Adipocyte (in vitro differentiated cells): Measurements from ENCODE around the gene TSR3.

ENCODE experiments used
- DNase-seq: peaks from one replicate; pipeline ENCODE4 v3.0.0-alpha.2; 2015; ENCODE audit warnings: low read depth
- H3K27me3 ChIP-seq: replicated peaks from 2 replicates; pipeline ENCODE4 v1.7.0; 2013; ENCODE audit warnings: mild to moderate bottlenecking, low read length, moderate library complexity; ENCODE audit not compliant: control insufficient read depth, insufficient read depth
- H3K36me3 ChIP-seq: 2 replicates; pipeline ENCODE4 v1.7.0; 2013; ENCODE audit warnings: low read length, mild to moderate bottlenecking, moderate library complexity; ENCODE audit not compliant: control insufficient read depth, insufficient read depth, severe bottlenecking
- H3K4me1 ChIP-seq: 2 replicates; pipeline ENCODE4 v1.7.0; 2013; ENCODE audit warnings: mild to moderate bottlenecking, low read length, moderate library complexity; ENCODE audit not compliant: control insufficient read depth, insufficient read depth
- H3K4me3 ChIP-seq: 2 replicates; pipeline ENCODE4 v1.7.0; 2013; ENCODE audit warnings: mild to moderate bottlenecking, low read length, moderate library complexity
- H3K9ac ChIP-seq: 2 replicates; pipeline ENCODE4 v1.7.0; 2013; ENCODE audit warnings: mild to moderate bottlenecking, low read length, moderate library complexity
- H3K9me3 ChIP-seq: 2 replicates; pipeline ENCODE4 v1.7.0; 2013; ENCODE audit warnings: mild to moderate bottlenecking, low read length, moderate library complexity; ENCODE audit not compliant: control insufficient read depth

Gene TSR3

GRCh38 chr16:1317479-1318267 is 34.0 kb downstream of the TSR3 start:
- Histone ChIP-seq H3K9me3 (no peaks in the 10 kb centered on the region), H3K4me3 (no peak overlapping the region), H3K36me3 (peaks cover 78% of the 10 kb centered on the region), H3K27me3 (no peaks in the 10 kb centered on the region), H3K4me1 (peaks cover 3% of the 10 kb centered on the region), H3K9ac (no peak overlapping the region)
- no peak for DNase-seq

DNA sequence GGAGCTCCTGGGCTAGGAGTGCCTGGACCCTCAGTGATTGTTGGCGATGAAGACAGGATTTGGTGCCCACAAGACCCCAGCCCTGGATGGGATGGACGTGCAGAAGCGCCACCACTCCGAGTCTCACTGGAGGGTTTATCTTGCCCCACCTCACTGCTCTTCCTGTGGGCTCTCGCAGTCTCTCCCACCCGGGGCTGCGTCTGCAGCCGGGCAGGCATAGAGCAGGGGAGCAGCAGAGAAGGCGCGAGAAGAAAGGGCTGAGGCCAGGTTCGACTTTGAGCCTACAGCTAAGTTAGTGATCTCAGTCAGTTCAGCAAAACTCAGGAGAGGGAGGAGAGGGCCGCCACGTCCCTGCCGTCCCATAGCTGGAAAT is 35.7 kb downstream of the TSR3 start:
- no peak for DNase-seq
- H3K9ac ChIP-seq: no peak overlapping the region
- H3K27me3 ChIP-seq: no peaks in the 10 kb centered on the region
- H3K4me1 ChIP-seq: peaks cover 20% of the 10 kb centered on the region
- no peak overlapping the region for H3K4me3 ChIP-seq
- H3K9me3 ChIP-seq: no peaks in the 10 kb centered on the region
- peaks cover 72% of the 10 kb centered on the region for H3K36me3 ChIP-seq

GRCh38 chr16:1315081-1316032 is 36.3 kb downstream of the TSR3 start:
- H3K4me1 ChIP-seq: peaks cover 27% of the 10 kb centered on the region
- peaks cover 66% of the 10 kb centered on the region for H3K36me3 ChIP-seq
- H3K9ac ChIP-seq: no peak overlapping the region
- H3K4me3 ChIP-seq: no peak overlapping the region
- no peaks in the 10 kb centered on the region for H3K9me3 ChIP-seq
- DNase-seq: no peak
- H3K27me3 ChIP-seq: no peaks in the 10 kb centered on the region

- no peak for DNase-seq
- no peaks in the 10 kb centered on the region for H3K9me3 ChIP-seq
- H3K36me3 ChIP-seq: peaks cover 58% of the 10 kb centered on the region
- H3K4me1 ChIP-seq: peaks cover 27% of the 10 kb centered on the region
- H3K4me3 ChIP-seq: no peak overlapping the region
- H3K27me3 ChIP-seq: no peaks in the 10 kb centered on the region
- no peak overlapping the region for H3K9ac ChIP-seq
These were observed 37.1 kb downstream of the TSR3 start for GRCh38 chr16:1314399-1315068.

DNA sequence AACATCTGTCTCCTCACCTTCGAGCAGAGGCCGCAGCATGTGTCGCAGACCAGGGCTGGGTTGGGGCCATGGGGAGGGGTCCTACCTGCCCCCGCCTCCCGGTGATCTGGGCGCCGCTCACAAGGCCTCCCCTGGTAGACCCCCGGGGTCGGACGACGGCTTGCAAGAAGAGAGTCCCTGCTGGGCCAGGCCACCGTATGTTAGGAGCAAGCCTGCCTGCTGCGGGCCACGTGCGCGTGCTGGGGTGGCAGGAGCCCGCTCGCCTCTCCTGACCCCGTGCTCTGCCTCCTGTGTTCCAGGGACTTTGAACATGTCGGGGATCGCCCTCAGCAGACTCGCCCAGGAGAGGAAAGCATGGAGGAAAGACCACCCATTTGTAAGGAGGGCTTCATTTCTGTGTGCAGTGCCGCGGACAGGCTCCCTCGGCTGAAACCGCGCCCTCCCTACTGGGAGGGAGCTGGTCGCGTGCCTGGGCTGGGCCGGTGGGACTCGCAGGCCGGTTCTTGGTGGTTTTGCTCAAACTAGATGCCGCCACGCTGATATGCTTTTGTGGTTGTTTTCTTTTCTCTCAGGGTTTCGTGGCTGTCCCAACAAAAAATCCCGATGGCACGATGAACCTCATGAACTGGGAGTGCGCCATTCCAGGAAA is 37.8 kb downstream of the TSR3 start:
- DNase-seq: no peak
- Histone ChIP-seq H3K27me3 (no peaks in the 10 kb centered on the region), H3K9ac (no peak overlapping the region), H3K36me3 (peaks cover 51% of the 10 kb centered on the region), H3K4me1 (peaks cover 27% of the 10 kb centered on the region), H3K9me3 (no peaks in the 10 kb centered on the region), H3K4me3 (no peak overlapping the region)

- no peak for DNase-seq
- Histone ChIP-seq H3K36me3 (peaks cover 41% of the 10 kb centered on the region), H3K27me3 (no peaks in the 10 kb centered on the region), H3K4me3 (peak overlapping the region; percentile 96), H3K4me1 (peaks cover 27% of the 10 kb centered on the region), H3K9ac (peak overlapping the region; percentile 89), H3K9me3 (no peaks in the 10 kb centered on the region)
These were observed 38.8 kb downstream of the TSR3 start for GRCh38 chr16:1312903-1313302.

DNA sequence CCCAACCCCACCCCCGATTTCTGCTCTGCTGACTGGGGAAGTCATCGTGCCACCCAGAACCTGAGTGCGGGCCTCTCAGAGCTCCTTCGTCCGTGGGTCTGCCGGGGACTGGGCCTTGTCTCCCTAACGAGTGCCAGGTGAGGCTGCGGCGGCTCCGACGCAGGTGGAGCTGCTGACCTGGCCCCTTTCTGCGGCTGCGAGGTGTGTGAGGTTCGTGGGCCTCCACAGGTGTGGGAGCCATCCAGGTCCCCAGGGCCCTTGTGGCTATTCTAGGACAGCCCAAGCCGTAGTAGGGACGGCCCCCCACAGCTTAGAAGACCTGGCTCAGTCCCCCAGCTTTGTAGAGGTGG is 39.2 kb downstream of the TSR3 start:
- Histone ChIP-seq H3K9ac (peak overlapping the region; percentile 89), H3K36me3 (peaks cover 37% of the 10 kb centered on the region), H3K27me3 (no peaks in the 10 kb centered on the region), H3K4me3 (peak overlapping the region; percentile 96), H3K9me3 (no peaks in the 10 kb centered on the region), H3K4me1 (peaks cover 27% of the 10 kb centered on the region)
- DNase-seq: no peak

DNA sequence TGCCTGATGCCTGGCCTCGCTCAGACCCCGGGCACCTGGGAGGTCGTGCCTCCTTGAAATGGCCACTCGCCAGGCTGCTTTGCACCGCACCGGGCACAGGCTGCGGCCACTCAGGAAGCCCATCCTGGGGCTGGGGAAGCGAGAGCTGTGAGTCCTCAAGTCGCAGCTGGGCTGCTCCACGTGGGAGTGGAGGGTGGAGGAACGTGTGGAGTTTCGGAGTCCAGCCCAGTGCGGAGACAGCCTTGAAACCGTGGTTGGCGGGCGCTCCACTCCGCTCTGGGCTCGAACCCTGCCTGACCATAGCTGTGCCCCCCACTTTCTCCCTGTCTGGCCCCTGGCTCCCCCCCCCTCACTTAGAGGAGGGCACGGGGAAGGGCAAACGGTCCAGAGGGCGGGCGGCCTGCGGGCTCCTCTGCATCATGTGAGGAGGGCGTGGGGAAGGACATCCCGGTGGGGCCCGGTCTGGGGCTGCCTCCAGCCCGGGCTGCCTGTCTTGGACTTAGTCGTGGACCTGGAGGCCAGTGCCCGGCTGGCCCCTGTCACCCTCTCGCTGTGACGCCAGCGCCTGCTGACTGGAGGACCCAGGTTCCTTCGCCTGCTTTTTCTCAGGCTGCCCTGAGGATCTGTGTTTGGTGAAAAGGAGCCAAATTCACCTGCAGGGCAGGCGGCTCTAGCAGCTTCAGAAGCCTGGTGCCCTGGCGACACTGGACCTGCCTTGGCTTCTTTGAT is 39.8 kb downstream of the TSR3 start:
- peaks cover 27% of the 10 kb centered on the region for H3K4me1 ChIP-seq
- H3K4me3 ChIP-seq: peak overlapping the region; percentile 96
- no peaks in the 10 kb centered on the region for H3K9me3 ChIP-seq
- peak; percentile 26 for DNase-seq
- H3K27me3 ChIP-seq: no peaks in the 10 kb centered on the region
- peak overlapping the region; percentile 89 for H3K9ac ChIP-seq
- H3K36me3 ChIP-seq: peaks cover 31% of the 10 kb centered on the region

- H3K4me1 ChIP-seq: peaks cover 27% of the 10 kb centered on the region
- H3K4me3 ChIP-seq: peak overlapping the region; percentile 96
- peaks cover 25% of the 10 kb centered on the region for H3K36me3 ChIP-seq
- H3K27me3 ChIP-seq: no peaks in the 10 kb centered on the region
- peak; percentile 32 for DNase-seq
- H3K9me3 ChIP-seq: no peaks in the 10 kb centered on the region
- peak overlapping the region; percentile 89 for H3K9ac ChIP-seq
These were observed 40.4 kb downstream of the TSR3 start for GRCh38 chr16:1311212-1311737.

DNA sequence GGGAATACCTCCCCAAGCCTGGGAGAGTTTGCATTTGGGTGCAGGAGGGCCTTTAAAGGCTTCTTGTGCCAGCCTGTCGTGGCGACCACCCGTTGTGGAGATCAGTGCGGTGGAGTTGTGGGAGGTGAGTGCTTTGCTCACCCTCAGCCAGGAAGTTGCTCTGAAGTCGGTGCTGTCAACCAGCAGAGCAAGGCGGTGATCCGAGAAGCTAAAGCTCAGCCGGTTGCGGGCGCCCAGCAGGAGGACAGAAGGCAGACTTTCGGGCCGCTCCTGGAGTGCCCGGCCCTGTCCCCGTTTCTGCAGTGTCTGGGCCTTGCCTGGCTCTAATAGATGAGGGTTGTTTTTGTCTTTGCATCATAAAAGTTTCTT is 40.9 kb downstream of the TSR3 start:
- Histone ChIP-seq H3K4me1 (peaks cover 27% of the 10 kb centered on the region), H3K9ac (peak overlapping the region; percentile 89), H3K9me3 (no peaks in the 10 kb centered on the region), H3K36me3 (peaks cover 20% of the 10 kb centered on the region), H3K27me3 (no peaks in the 10 kb centered on the region), H3K4me3 (peak overlapping the region; percentile 96)
- peak; percentile 45 for DNase-seq
